Measurements from ENCODE around the gene MVB12B.

- TF ChIP-seq CTCF (IDR thresholded peaks at IDR 0.05) (no peak), SIN3A (IDR thresholded peaks at IDR 0.05; ENCODE audit: borderline replicate concordance, insufficient read depth, low read depth, low read length) (no peak), POLR2AphosphoS5 (IDR thresholded peaks at IDR 0.05; ENCODE audit: low read depth, low read length) (no peak), TCF7L2 (IDR thresholded peaks at IDR 0.05; ENCODE audit: low read depth, low read length) (no peak)
- TF ChIP-seq, protein P1, sequence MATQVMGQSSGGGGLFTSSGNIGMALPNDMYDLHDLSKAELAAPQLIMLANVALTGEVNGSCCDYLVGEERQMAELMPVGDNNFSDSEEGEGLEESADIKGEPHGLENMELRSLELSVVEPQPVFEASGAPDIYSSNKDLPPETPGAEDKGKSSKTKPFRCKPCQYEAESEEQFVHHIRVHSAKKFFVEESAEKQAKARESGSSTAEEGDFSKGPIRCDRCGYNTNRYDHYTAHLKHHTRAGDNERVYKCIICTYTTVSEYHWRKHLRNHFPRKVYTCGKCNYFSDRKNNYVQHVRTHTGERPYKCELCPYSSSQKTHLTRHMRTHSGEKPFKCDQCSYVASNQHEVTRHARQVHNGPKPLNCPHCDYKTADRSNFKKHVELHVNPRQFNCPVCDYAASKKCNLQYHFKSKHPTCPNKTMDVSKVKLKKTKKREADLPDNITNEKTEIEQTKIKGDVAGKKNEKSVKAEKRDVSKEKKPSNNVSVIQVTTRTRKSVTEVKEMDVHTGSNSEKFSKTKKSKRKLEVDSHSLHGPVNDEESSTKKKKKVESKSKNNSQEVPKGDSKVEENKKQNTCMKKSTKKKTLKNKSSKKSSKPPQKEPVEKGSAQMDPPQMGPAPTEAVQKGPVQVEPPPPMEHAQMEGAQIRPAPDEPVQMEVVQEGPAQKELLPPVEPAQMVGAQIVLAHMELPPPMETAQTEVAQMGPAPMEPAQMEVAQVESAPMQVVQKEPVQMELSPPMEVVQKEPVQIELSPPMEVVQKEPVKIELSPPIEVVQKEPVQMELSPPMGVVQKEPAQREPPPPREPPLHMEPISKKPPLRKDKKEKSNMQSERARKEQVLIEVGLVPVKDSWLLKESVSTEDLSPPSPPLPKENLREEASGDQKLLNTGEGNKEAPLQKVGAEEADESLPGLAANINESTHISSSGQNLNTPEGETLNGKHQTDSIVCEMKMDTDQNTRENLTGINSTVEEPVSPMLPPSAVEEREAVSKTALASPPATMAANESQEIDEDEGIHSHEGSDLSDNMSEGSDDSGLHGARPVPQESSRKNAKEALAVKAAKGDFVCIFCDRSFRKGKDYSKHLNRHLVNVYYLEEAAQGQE (IDR thresholded peaks at IDR 0.05; ENCODE audit: insufficient read depth in 1 of 2, low read depth in 2 of 2, low read length in 1 of 2), result no peak
Measured at GRCh38 chr9:126536841-126537465, 210.3 kb downstream of the MVB12B start.
